Neural cell (in vitro differentiated cells): ENCODE data around the gene TICAM1.
"Not testable (repeated sequence)": the region's sequence is repeated elsewhere in the genome, so short reads cannot be mapped to it uniquely, and the experiment has no call there.

ENCODE experiments used
- CTCF ChIP-seq: fragments of 450-650 bp; IDR thresholded peaks from 2 replicates; pipeline ENCODE4 v1.5.1; 2014; ENCODE audit warnings: antibody characterized with exemption, mild to moderate bottlenecking, moderate library complexity; ENCODE audit not compliant: poor library complexity, severe bottlenecking
- EZH2 ChIP-seq: fragments of 200-600, 300-800 bp; shearing (Covaris generic), sonication (generic); IDR thresholded peaks from 2 replicates; pipeline ENCODE4 v1.6.1; 2014; ENCODE audit warnings: antibody characterized with exemption, low read length, borderline replicate concordance, mild to moderate bottlenecking; ENCODE audit not compliant: insufficient read depth, poor library complexity, severe bottlenecking
- POLR2AphosphoS5 ChIP-seq: IDR thresholded peaks from 2 replicates; pipeline ENCODE4 v1.6.1; 2012
- RAD21 ChIP-seq: fragments of 450-650 bp; conservative IDR thresholded peaks from 2 replicates; pipeline ENCODE4 v1.6.1; 2014; ENCODE audit warnings: antibody characterized with exemption, mild to moderate bottlenecking, moderate library complexity
- REST ChIP-seq: IDR thresholded peaks from 2 replicates; pipeline ENCODE4 v1.6.1; 2012; ENCODE audit warnings: borderline replicate concordance

GRCh38 chr19:4845975-4846374, 14.5 kb upstream of the TICAM1 start:
- TF ChIP-seq CTCF, RAD21, REST, POLR2AphosphoS5, EZH2: not testable (repeated sequence)
